HCT116 (cell line): ENCODE measurements around the gene ZNF674. TPM values are rescaled to one million over a fixed set of nuclear protein-coding genes. Genes with fewer than 3 reads are reported as not detected.
A peak's percentile ranks its signal among the peaks of the same experiment; 100 is the strongest.

Experiments
- ATAC-seq: fragments of 200-7000 bp; cut with Tn5 transposase; 2 replicates; pipeline ENCODE4 v1.9.1; 2020; ENCODE audit warnings: mild to moderate bottlenecking, moderate library complexity
- Bru-seq: library from RNA; stranded (reverse); fragments of 400-500 nt; gene quantifications from one replicate; lab custom pipeline; 2021; lab: Mats Ljungman, UMichigan
- BruChase-seq, 2 experiments: library from RNA; stranded (reverse); fragments of 400-500 nt; gene quantifications; one replicate each; lab custom pipeline; 2021; lab: Mats Ljungman, UMichigan
- BruUV-seq: library from RNA; stranded (reverse); fragments of 400-500 nt; replicated peaks from 2 replicates; lab custom pipeline; 2021; lab: Mats Ljungman, UMichigan
- CTCF ChIA-PET: fragments of 300-600 bp; sonication (Branson Sonifier 250); formaldehyde crosslinking; loops from one replicate; lab custom pipeline; 2021; ENCODE audit warnings: antibody characterized with exemption; lab: Charles Lee
- POLR2A ChIA-PET: fragments of 300-600, 350-600 bp; sonication (Branson Sonifier 250); formaldehyde crosslinking; loops from one replicate; lab custom pipeline; 2021; ENCODE audit warnings: antibody characterized with exemption; lab: Charles Lee
- RAD21 ChIA-PET, 2 experiments: fragments of 300-600 bp; sonication (Branson Sonifier 250); formaldehyde crosslinking; loops; one replicate each; lab custom pipeline; 2023; ENCODE audit warnings: low total read pairs in 2 of 2; ENCODE audit not compliant: uncharacterized antibody in 2 of 2, unreplicated experiment in 2 of 2, low non-redundant PET in 1 of 2; lab: Charles Lee
- DNase-seq: peaks from one replicate; pipeline ENCODE4 v3.0.0-alpha.2; 2010; ENCODE audit warnings: low read depth, low spot score
- H2AFZ ChIP-seq: fragments of 200-600 bp; shearing (Covaris generic), sonication (generic); 2 replicates; pipeline ENCODE4 v1.6.1; 2017; ENCODE audit warnings: low read depth, mixed run types, mixed read lengths, antibody characterized with exemption, low read length; ENCODE audit not compliant: poor library complexity, severe bottlenecking
- H3K27ac ChIP-seq: 2 replicates; pipeline ENCODE4 v1.5.1; 2012; ENCODE audit warnings: low read depth, low read length
- H3K27me3 ChIP-seq: fragments of 200-600 bp; sonication (generic); 2 replicates; pipeline ENCODE4 v1.6.1; 2016; ENCODE audit warnings: mixed run types, low read length, mixed read lengths; ENCODE audit not compliant: insufficient read depth
- H3K36me3 ChIP-seq, 2 experiments: fragments of 200-500 bp in 1 of 2; fragments of 200-600 bp in 1 of 2; sonication (Bioruptor generic) in 1 of 2; sonication (generic) in 1 of 2; 2 replicates each; pipeline versions ENCODE4 v1.5.1 to v1.6.1; 2014 to 2016; ENCODE audit warnings: low read length in 2 of 2, inconsistent platforms in 1 of 2, mixed read lengths in 1 of 2, mixed run types in 1 of 2; ENCODE audit not compliant: insufficient read depth in 2 of 2, control insufficient read depth in 1 of 2
- H3K4me1 ChIP-seq, 2 experiments: fragments of 200-600 bp in 1 of 2; sonication (generic) in 1 of 2; 2 replicates each; pipeline versions ENCODE4 v1.5.1 to v1.6.1; 2012 to 2017; ENCODE audit warnings: low read length in 2 of 2, inconsistent platforms in 1 of 2, mild to moderate bottlenecking in 1 of 2, mixed read lengths in 1 of 2, mixed run types in 1 of 2, moderate library complexity in 1 of 2; ENCODE audit not compliant: insufficient read depth in 2 of 2, control insufficient read depth in 1 of 2
- H3K4me2 ChIP-seq: fragments of 200-600 bp; sonication (generic); 2 replicates; pipeline ENCODE4 v1.6.1; 2017; ENCODE audit warnings: mixed run types, low read length, mixed read lengths
- H3K4me3 ChIP-seq, 2 experiments: fragments of 200-600 bp in 1 of 2; sonication (generic) in 1 of 2; replicated peaks in 1 of 2; 2 replicates each; pipeline ENCODE4 v1.5.1; 2011 to 2016; ENCODE audit warnings: low read length in 2 of 2, control low read depth in 1 of 2, low read depth in 1 of 2, mild to moderate bottlenecking in 1 of 2, mixed read lengths in 1 of 2, mixed run types in 1 of 2
- H3K79me2 ChIP-seq: fragments of 200-600 bp; sonication (generic); 2 replicates; pipeline ENCODE4 v1.6.1; 2017; ENCODE audit warnings: mild to moderate bottlenecking, mixed run types, low read length, moderate library complexity, mixed read lengths; ENCODE audit not compliant: insufficient read depth
- H3K9ac ChIP-seq: fragments of 200-600 bp; sonication (generic); 2 replicates; pipeline ENCODE4 v1.6.1; 2016; ENCODE audit warnings: low read length, mixed read lengths
- H3K9me2 ChIP-seq: fragments of 200-600 bp; sonication (generic), shearing (Covaris generic); 2 replicates; pipeline ENCODE4 v1.6.1; 2017; ENCODE audit warnings: mixed run types, mild to moderate bottlenecking, moderate library complexity; ENCODE audit not compliant: insufficient read depth
- H3K9me3 ChIP-seq, 2 experiments: fragments of 200-500 bp in 1 of 2; fragments of 200-600 bp in 1 of 2; sonication (Bioruptor generic) in 1 of 2; sonication (generic) in 1 of 2; 2 replicates each; pipeline ENCODE4 v1.6.1; 2014 to 2017; ENCODE audit warnings: low read length in 2 of 2, mixed read lengths in 2 of 2, inconsistent platforms in 1 of 2, low read depth in 1 of 2, mild to moderate bottlenecking in 1 of 2, mixed run types in 1 of 2, moderate library complexity in 1 of 2; ENCODE audit not compliant: control insufficient read depth in 1 of 2, insufficient read depth in 1 of 2
- H4K20me1 ChIP-seq: fragments of 200-600 bp; sonication (generic), shearing (Covaris generic); 2 replicates; pipeline ENCODE4 v1.6.1; 2017; ENCODE audit warnings: mixed run types, mild to moderate bottlenecking, moderate library complexity; ENCODE audit not compliant: insufficient read depth
- ATF3 ChIP-seq: IDR thresholded peaks from 2 replicates; pipeline ENCODE4 v1.6.1; 2012
- CEBPB ChIP-seq: IDR thresholded peaks from 2 replicates; pipeline ENCODE4 v1.6.1; 2012; ENCODE audit warnings: low read depth
- CTCF ChIP-seq, 3 experiments: fragments of 200-600 bp in 1 of 3; sonication (generic) in 1 of 3; IDR thresholded peaks in 2 of 3; conservative IDR thresholded peaks in 1 of 3; 2 replicates each; pipeline ENCODE4 v1.5.1; 2012 to 2017; ENCODE audit warnings: low read depth in 2 of 3, low read length in 2 of 3, antibody characterized with exemption in 1 of 3, borderline replicate concordance in 1 of 3, control low read depth in 1 of 3, mild to moderate bottlenecking in 1 of 3, mixed read lengths in 1 of 3, mixed run types in 1 of 3, moderate library complexity in 1 of 3; ENCODE audit not compliant: insufficient read depth in 1 of 3
- EGR1 ChIP-seq: IDR thresholded peaks from 2 replicates; pipeline ENCODE4 v1.6.1; 2012; ENCODE audit warnings: low read depth
- FOSL1 ChIP-seq: IDR thresholded peaks from 2 replicates; pipeline ENCODE4 v1.6.1; 2012; ENCODE audit warnings: low read depth
- POLR2A ChIP-seq: IDR thresholded peaks from 2 replicates; pipeline ENCODE4 v1.7.0; 2011; ENCODE audit warnings: borderline replicate concordance; ENCODE audit not compliant: insufficient read depth, insufficient read length; ENCODE audit errors: extremely low read depth
- POLR2AphosphoS5 ChIP-seq: IDR thresholded peaks from 2 replicates; pipeline ENCODE4 v1.6.1; 2011; ENCODE audit warnings: mild to moderate bottlenecking, low read depth, low read length, moderate library complexity
- SIN3A ChIP-seq: IDR thresholded peaks from 2 replicates; pipeline ENCODE4 v1.6.1; 2012; ENCODE audit warnings: low read depth
- YY1 ChIP-seq: IDR thresholded peaks from 2 replicates; pipeline ENCODE4 v1.6.1; 2011; ENCODE audit warnings: low read length, low read depth, moderate library complexity, mild to moderate bottlenecking; ENCODE audit not compliant: insufficient replicate concordance; ENCODE audit errors: extremely low read depth
- ZFX ChIP-seq: fragments of 450-650 bp; IDR thresholded peaks from 2 replicates; pipeline ENCODE4 v1.6.1; 2017
- intact Hi-C: fragments of 100-400 bp; cut with micrococcal nuclease; formaldehyde crosslinking; loops from 2 replicates; pipeline ENCODE4 v1.10.0; 2022
- long read RNA-seq: library from polyadenylated mRNA; unstranded; transcript quantifications from one replicate; pipeline ENCODE4 v2.0.0, GENCODE V29; 2021; ENCODE audit not compliant: unreplicated experiment
- polyA plus RNA-seq: library from polyadenylated mRNA; unstranded; fragments of >200 nt; gene quantifications from 2 replicates; pipeline ENCODE4 v1.2.1, GENCODE V29; 2012; ENCODE audit warnings: missing spikeins
- total RNA-seq: library from RNA; stranded (reverse); gene quantifications from one replicate; pipeline ENCODE4 v1.2.1, GENCODE V29; 2021; ENCODE audit not compliant: unreplicated experiment
- TF ChIP-seq, protein P1 (sequence below): IDR thresholded peaks from 2 replicates; pipeline ENCODE4 v1.6.1; 2011; ENCODE audit warnings: mild to moderate bottlenecking, low read length, moderate library complexity; ENCODE audit not compliant: insufficient replicate concordance; ENCODE audit errors: extremely low read depth
- TF ChIP-seq, protein P2 (sequence below): IDR thresholded peaks from 2 replicates; pipeline ENCODE4 v1.6.1; 2012

The ZNF674 gene
- total RNA-seq (5.2 TPM), Bru-seq, nascent RNA (percentile 67 among the genes with signal in this experiment), BruChase-seq, experiment 1, labeled RNA remaining after a 6-hour chase (percentile 63 among the genes with signal in this experiment), BruChase-seq, experiment 2, labeled RNA remaining after a 2-hour chase (percentile 68 among the genes with signal in this experiment)
- polyA plus RNA-seq, result 4.0 TPM in 2 replicates
- long read RNA-seq, partial matches to known transcripts, result 0 of 4 reads
- long read RNA-seq, other reads (novel, unspliced or antisense), result 4 of 4 reads

DNA sequence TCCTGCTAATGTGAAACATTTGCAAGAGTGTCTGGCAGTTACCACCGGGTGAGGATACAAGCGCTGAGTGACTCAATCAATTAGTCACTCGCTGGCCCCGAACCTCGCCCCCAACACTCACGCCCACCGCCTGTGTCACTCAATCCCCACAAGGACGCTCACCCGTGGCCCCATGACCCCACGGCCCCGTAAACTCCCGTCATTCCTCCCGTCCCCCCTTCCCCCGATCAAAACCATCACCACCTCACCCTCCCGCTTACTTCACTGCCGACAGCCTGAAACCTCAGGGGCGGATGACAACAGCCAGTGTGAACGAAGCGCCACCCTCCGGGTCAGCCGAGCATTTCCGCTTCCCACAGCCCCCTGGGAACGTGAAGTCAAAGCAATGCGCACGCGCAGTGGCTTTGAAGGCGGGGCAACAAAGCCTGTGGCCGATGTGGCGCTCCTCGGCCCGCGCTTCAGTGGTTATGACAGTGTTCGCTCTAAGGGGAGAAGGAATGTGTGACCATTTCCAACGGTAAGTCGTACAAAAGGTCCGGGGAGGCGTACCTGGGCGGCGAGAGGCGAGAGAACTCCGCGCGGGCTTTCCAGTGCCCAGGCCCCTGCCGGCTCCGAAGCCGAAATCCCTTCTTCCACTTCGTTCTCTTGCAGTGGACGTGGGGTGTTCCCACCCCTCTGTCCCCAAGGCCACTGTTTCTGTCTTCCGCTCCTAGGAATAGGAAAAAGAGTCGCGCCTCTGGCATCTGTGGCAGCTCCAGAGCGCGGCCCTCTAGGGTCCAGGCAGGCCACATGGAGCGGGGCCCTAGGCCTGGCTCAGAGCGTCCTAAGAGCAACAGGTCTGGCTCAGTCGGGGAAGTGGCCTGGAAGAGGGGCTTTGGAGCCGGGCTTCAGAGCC, at the start of gene ZNF674:
Gene ZNF674 (minus strand): TSS at position 311 of the 895 bp plus-strand sequence. CDS start 3,334 bp downstream, outside the sequence.
- no peak for TF ChIP-seq ATF3
- TF ChIP-seq POLR2AphosphoS5, result peak; percentile 62
- peak; percentile 46; the same call in 1 of the 2 replicates for TF ChIP-seq SIN3A
- TF ChIP-seq EGR1, result no peak
- TF ChIP-seq POLR2A, result peak; percentile 46
- TF ChIP-seq FOSL1, result peak; percentile 49
- no peak for TF ChIP-seq CEBPB
- TF ChIP-seq, protein P1, sequence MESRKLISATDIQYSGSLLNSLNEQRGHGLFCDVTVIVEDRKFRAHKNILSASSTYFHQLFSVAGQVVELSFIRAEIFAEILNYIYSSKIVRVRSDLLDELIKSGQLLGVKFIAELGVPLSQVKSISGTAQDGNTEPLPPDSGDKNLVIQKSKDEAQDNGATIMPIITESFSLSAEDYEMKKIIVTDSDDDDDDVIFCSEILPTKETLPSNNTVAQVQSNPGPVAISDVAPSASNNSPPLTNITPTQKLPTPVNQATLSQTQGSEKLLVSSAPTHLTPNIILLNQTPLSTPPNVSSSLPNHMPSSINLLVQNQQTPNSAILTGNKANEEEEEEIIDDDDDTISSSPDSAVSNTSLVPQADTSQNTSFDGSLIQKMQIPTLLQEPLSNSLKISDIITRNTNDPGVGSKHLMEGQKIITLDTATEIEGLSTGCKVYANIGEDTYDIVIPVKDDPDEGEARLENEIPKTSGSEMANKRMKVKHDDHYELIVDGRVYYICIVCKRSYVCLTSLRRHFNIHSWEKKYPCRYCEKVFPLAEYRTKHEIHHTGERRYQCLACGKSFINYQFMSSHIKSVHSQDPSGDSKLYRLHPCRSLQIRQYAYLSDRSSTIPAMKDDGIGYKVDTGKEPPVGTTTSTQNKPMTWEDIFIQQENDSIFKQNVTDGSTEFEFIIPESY, result no peak
- TF ChIP-seq CTCF (IDR thresholded peaks at IDR 0.05 in 2 of 3, conservative IDR thresholded peaks at IDR 0.05 in 1 of 3; ENCODE audit: borderline replicate concordance in 1 of 3, insufficient read depth in 1 of 3, low read depth in 2 of 3, low read length in 2 of 3), result peak in 2 of 3 experiments; percentile 21 to 26; a peak in 1 of 6 replicates
- TF ChIP-seq ZFX, result peak; percentile 72
- peak; percentile 14 for TF ChIP-seq YY1
- TF ChIP-seq, protein P2, sequence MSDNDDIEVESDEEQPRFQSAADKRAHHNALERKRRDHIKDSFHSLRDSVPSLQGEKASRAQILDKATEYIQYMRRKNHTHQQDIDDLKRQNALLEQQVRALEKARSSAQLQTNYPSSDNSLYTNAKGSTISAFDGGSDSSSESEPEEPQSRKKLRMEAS, result no peak
- Histone ChIP-seq H3K27me3 (no peaks in the 10 kb centered on the region), H2AFZ (no peak within 1 kb of the TSS), H3K79me2 (peaks cover 52% of the 10 kb centered on the region), H4K20me1 (no peaks in the 10 kb centered on the region), H3K27ac (peak within 1 kb of the TSS; percentile 58), H3K4me2 (peak within 1 kb of the TSS; percentile 90), H3K9me3 (no peaks in the 10 kb centered on the region), H3K4me1 (peaks cover 20 to 43% of the 10 kb centered on the region in 2 experiments), H3K9me2 (no peaks in the 10 kb centered on the region), H3K9ac (peak within 1 kb of the TSS; percentile 96), H3K4me3 (peak within 1 kb of the TSS; percentile 77 to 84), H3K36me3 (peaks cover 0 to 5% of the 10 kb centered on the region in 2 experiments; a peak in 2 of 4 replicates)
- TSS peak; percentile 74 for BruUV-seq
- POLR2A ChIA-PET, result no interaction called here
- CTCF ChIA-PET, result no interaction called here
- ATAC-seq, result peak; percentile 88
- peak; percentile 84 for DNase-seq
- RAD21 ChIA-PET, result no interaction called here
- intact Hi-C loops, result no loop called here
